Ovary (tissue), 9 donors: ENCODE results near the gene VENTX. TPM values are rescaled to one million over a fixed set of nuclear protein-coding genes. Genes with fewer than 3 reads are reported as not detected.

ENCODE experiments used
- DNase-seq, 5 donors: peaks; one replicate each; pipeline ENCODE4 v3.0.0-alpha.2; 2019 to 2020
- H3K27ac ChIP-seq, 2 donors: fragments of 200-600 bp; one replicate each; pipeline versions ENCODE4 v1.5.1 to v1.8.0; 2019 to 2022
- H3K27me3 ChIP-seq: fragments of 200-600 bp; one replicate; pipeline ENCODE4 v1.8.0; 2022
- H3K36me3 ChIP-seq: fragments of 200-600 bp; sonication (generic); one replicate; pipeline ENCODE4 v1.5.1; 2019
- H3K4me1 ChIP-seq: one replicate; pipeline ENCODE4 v1.8.1; 2013; ENCODE audit warnings: mild to moderate bottlenecking, moderate library complexity; ENCODE audit not compliant: insufficient read depth
- H3K4me3 ChIP-seq: fragments of 200-600 bp; sonication (generic); one replicate; pipeline ENCODE4 v1.5.1; 2017
- H3K9me3 ChIP-seq, 2 donors: fragments of 200-600 bp in 1 of 2; sonication (generic) in 1 of 2; one replicate each; pipeline versions ENCODE4 v1.5.1 to v1.8.1; 2013 to 2019; ENCODE audit warnings: mild to moderate bottlenecking in 1 of 2, moderate library complexity in 1 of 2
- EP300 ChIP-seq: sonication (generic); formaldehyde crosslinking; IDR thresholded peaks from one replicate; pipeline ENCODE4 v1.6.1; 2017; ENCODE audit warnings: antibody characterized with exemption
- POLR2A ChIP-seq: fragments of 450-650 bp; IDR thresholded peaks from one replicate; pipeline ENCODE4 v1.6.1; 2017; ENCODE audit warnings: antibody characterized with exemption, mild to moderate bottlenecking, moderate library complexity
- WGBS, 3 donors: extraction: QIAGEN DNeasy Blood & Tissue Kit in 1 of 3; methylation state at CpG; one replicate each; pipeline versions ENCODE4 v1.1.5 to v1.1.7; 2013 to 2017; 5-methylcytosine and 5-hydroxymethylcytosine counted together
- intact Hi-C, 4 donors: fragments of 100-400 bp; cut with DNase I; formaldehyde crosslinking; loops; one replicate each; pipeline versions ENCODE4 v1.11.0 to v1.15.1; 2022 to 2023
- microRNA counts: library from miRNA; unstranded; fragments of <30 nt; microRNA quantifications from one replicate; lab custom pipeline; 2016
- microRNA-seq, 3 donors: library from miRNA; unstranded; fragments of <30 nt; microRNA quantifications; one replicate each; pipeline versions ENCODE4 to v1.2.0, GENCODE V29; 2019 to 2020
- polyA plus RNA-seq, 2 donors: library from polyadenylated mRNA; stranded (reverse); fragments of 200-250 nt in 1 of 2; fragments of 350-450 nt in 1 of 2; fragmentation: Illumina TruSeq in 1 of 2; extraction: RNeasy Lipid Tissue Mini Kit (QIAGEN cat#74804) in 1 of 2; gene quantifications; one replicate each; pipeline ENCODE4 v1.2.3, GENCODE V29; 2013 to 2014
- total RNA-seq, 7 donors: library from RNA; depleted of rRNA in 2 of 7; stranded (reverse); fragments of >200 nt in 2 of 7; fragmentation: NEBNext Ultra II Directional in 3 of 7; extraction: Animal tissue kit (Norgen Biotek cat#: 25700) in 3 of 7; gene quantifications; one replicate each; pipeline versions ENCODE4 v1.1.0 to v1.2.4, GENCODE V29; 2016 to 2023
- TF ChIP-seq, protein P1 (sequence below), 3 donors: fragments of 450-650 bp in 2 of 3; fragments of 200-600 bp in 1 of 3; IDR thresholded peaks; one replicate each; pipeline versions ENCODE4 v1.5.1 to v1.8.0; 2016 to 2022; ENCODE audit warnings: antibody characterized with exemption in 3 of 3, mild to moderate bottlenecking in 1 of 3
- donor health status: DM: no; HTN: no; CAD: no; lungs with moderate emphysema.
- donor health status: DM: no; HTN: no; CAD: no.
- donor health status: Bipolar disorder and iron deficiency.
- donor health status: DM: yes; HTN: yes; CAD: no.
- donor health status: DM: no; HTN: no; CAD: no.
- donor health status: DM: yes; HTN: yes; CAD: no.

Gene VENTX
- total and polyA plus RNA-seq, 9 donors, result 0.23 to 2.2 (median 0.83) TPM

DNA sequence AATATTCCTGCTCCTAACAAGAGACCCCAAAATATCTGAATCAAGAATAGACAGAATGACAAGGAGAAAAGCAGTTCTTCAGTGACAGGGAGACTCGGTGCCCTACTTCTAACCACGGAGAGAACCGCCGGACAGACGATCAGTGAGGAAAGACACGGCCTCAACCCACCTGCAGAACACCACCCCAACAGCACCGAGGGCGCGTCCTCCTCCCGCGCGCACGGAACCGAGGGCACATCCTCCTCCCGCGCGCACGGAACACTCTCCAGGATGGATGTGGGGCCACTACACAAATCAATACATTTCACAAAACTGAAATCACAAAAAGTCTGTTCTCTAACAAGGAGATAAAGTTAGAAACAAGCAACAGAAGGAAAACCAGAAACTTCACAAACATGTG lies 48.7 kb downstream of the VENTX start:
- no peaks in the 10 kb centered on the region for H3K36me3 ChIP-seq
- 79 to 84% (median 80%) methylated on average over 18 of the region's 18 CpGs for WGBS, 3 donors
- H3K4me3 ChIP-seq, result no peak overlapping the region
- H3K9me3 ChIP-seq, result no peaks in the 10 kb centered on the region
- TF ChIP-seq, protein P1, sequence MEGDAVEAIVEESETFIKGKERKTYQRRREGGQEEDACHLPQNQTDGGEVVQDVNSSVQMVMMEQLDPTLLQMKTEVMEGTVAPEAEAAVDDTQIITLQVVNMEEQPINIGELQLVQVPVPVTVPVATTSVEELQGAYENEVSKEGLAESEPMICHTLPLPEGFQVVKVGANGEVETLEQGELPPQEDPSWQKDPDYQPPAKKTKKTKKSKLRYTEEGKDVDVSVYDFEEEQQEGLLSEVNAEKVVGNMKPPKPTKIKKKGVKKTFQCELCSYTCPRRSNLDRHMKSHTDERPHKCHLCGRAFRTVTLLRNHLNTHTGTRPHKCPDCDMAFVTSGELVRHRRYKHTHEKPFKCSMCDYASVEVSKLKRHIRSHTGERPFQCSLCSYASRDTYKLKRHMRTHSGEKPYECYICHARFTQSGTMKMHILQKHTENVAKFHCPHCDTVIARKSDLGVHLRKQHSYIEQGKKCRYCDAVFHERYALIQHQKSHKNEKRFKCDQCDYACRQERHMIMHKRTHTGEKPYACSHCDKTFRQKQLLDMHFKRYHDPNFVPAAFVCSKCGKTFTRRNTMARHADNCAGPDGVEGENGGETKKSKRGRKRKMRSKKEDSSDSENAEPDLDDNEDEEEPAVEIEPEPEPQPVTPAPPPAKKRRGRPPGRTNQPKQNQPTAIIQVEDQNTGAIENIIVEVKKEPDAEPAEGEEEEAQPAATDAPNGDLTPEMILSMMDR (IDR thresholded peaks at IDR 0.05), result no peak
- TF ChIP-seq EP300 (no peak), POLR2A (no peak)
- no peak overlapping the region for H3K27ac ChIP-seq
- H3K27me3 ChIP-seq, result no peaks in the 10 kb centered on the region
- intact Hi-C loops, result no loop called here
- no peak for DNase-seq
- no peaks in the 10 kb centered on the region for H3K4me1 ChIP-seq

DNA sequence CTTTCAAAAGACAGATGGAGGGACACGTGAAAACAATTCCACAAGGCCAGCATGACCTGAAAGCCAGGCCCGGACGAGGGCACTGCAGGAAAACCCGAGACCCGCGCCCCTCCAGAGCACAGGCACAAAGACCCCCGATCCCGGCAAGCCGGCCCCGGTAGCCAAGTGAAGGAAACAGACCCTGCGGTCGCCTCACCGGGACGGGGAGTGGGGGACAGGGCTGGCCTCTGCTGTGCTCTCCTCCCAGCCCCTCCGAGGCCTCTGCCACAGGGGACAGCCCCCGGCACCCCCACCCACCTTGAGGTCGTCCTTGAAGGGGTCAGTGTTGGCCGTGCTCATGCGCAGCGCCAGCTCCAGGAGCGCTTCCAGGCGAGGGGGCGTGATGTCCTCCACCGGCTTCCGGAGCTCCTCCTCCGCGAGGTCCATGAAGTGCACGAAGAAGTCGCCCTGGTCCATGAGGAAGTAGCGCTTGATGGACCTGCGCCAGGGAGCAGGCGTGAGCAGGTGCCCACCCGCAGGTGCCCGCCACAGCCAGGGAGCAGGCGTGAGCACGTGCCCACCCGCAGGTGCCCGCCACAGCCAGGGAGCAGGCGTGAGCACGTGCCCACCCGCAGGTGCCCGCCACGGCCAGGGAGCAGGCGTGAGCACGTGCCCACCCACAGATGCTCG lies 50.3 kb downstream of the VENTX start:
- no peak for DNase-seq
- no peaks in the 10 kb centered on the region for H3K4me1 ChIP-seq
- no peak overlapping the region for H3K4me3 ChIP-seq
- intact Hi-C loops, result no loop called here
- H3K9me3 ChIP-seq, result no peaks in the 10 kb centered on the region
- H3K27me3 ChIP-seq, result no peaks in the 10 kb centered on the region
- H3K36me3 ChIP-seq, result no peaks in the 10 kb centered on the region
- 91 to 93% (median 92%) methylated on average over 46 of the region's 46 CpGs for WGBS, 3 donors
- H3K27ac ChIP-seq, result no peak overlapping the region
- no peak for TF ChIP-seq EP300

GRCh38 chr10:133289761-133290160 lies 52.1 kb downstream of the VENTX start:
- no peak for DNase-seq
- H3K4me3 ChIP-seq, result no peak overlapping the region
- no peaks in the 10 kb centered on the region for H3K27me3 ChIP-seq
- no peaks in the 10 kb centered on the region for H3K4me1 ChIP-seq
- 91 to 94% (median 93%) methylated on average over 23 to 24 of the region's 24 CpGs for WGBS, 3 donors
- H3K36me3 ChIP-seq, result no peaks in the 10 kb centered on the region
- H3K27ac ChIP-seq, result no peak overlapping the region
- TF ChIP-seq POLR2A (no peak), EP300 (no peak)
- TF ChIP-seq, protein P1 (IDR thresholded peaks at IDR 0.05), result no peak
- intact Hi-C loops, result no loop called here
- H3K9me3 ChIP-seq, result no peaks in the 10 kb centered on the region

MicroRNA genes within 50 kb of the gene (microRNA counts, 767-probe panel; counts per million panel counts)
- 530 counts per million, percentile 78 among the panel's probes with 10 or more counts for microRNA hsa-miR-202-3p (lab: Ali Mortazavi, UCI)

Small RNAs within 50 kb of the gene (microRNA-seq; reads per million reads assigned to microRNA genes)
- gene MIR202, result 574 to 3,290 (median 801) reads per million in 3 donors

Other genes starting within 250 kb of the VENTX start
- under 1 TPM in 4 of 7 donors, not detected in 3; 0.07 to 0.92 (median 0.13) TPM for gene ADGRA1, start 149.9 kb upstream of the VENTX start, total RNA-seq
- gene ADGRA1, start 149.9 kb upstream of the VENTX start, polyA plus RNA-seq, result not detected
- 10 to 100 TPM in 6 of 7 donors, 1 to 10 TPM in 1; 6.7 to 34.9 (median 18.6) TPM for gene KNDC1, start 77.6 kb upstream of the VENTX start, total RNA-seq
- gene KNDC1, start 77.6 kb upstream of the VENTX start, polyA plus RNA-seq, result 1 to 10 TPM in 1 of 2 donors, under 1 TPM in 1; 0.67 to 5.6 TPM
- 1 to 10 TPM in 5 of 7 donors, under 1 TPM in 1, not detected in 1; 0.35 to 9.3 (median 2.9) TPM for gene UTF1, start 7.6 kb upstream of the VENTX start, total RNA-seq
- gene UTF1, start 7.6 kb upstream of the VENTX start, polyA plus RNA-seq, result under 1 TPM in 1 of 2 donors, not detected in 1; 0.06 TPM
- 1 to 10 TPM; 1.9 to 5.9 (median 4.4) TPM for gene ADAM8, start 39.0 kb downstream of the VENTX start, total RNA-seq
- gene ADAM8, start 39.0 kb downstream of the VENTX start, polyA plus RNA-seq, result 1 to 10 TPM in 1 of 2 donors, under 1 TPM in 1; 0.48 to 1.7 TPM
- 10 to 100 TPM; 31.2 to 70.5 (median 56.4) TPM for gene TUBGCP2, start 71.0 kb downstream of the VENTX start, total RNA-seq
- gene TUBGCP2, start 71.0 kb downstream of the VENTX start, polyA plus RNA-seq, result 10 to 100 TPM; 32.4 to 48.3 TPM
- 10 to 100 TPM; 23.3 to 64.8 (median 46.8) TPM for gene ZNF511, start 71.1 kb downstream of the VENTX start, total RNA-seq
- 10 to 100 TPM; 16.3 to 52.1 TPM for gene ZNF511, start 71.1 kb downstream of the VENTX start, polyA plus RNA-seq
- gene CALY, start 99.0 kb downstream of the VENTX start, total RNA-seq, result under 1 TPM in 1 of 7 donors, not detected in 6; 0.69 TPM
- not detected for gene CALY, start 99.0 kb downstream of the VENTX start, polyA plus RNA-seq
- gene PRAP1, start 109.5 kb downstream of the VENTX start, total RNA-seq, result 1 to 10 TPM in 1 of 7 donors, not detected in 6; 2.0 TPM
- not detected for gene PRAP1, start 109.5 kb downstream of the VENTX start, polyA plus RNA-seq
- 10 to 100 TPM in 6 of 7 donors, 1 to 10 TPM in 1; 9.2 to 26.3 (median 17.1) TPM for gene FUOM, start 120.2 kb downstream of the VENTX start, total RNA-seq
- gene FUOM, start 120.2 kb downstream of the VENTX start, polyA plus RNA-seq, result 10 to 100 TPM in 1 of 2 donors, 1 to 10 TPM in 1; 1.2 to 14.8 TPM
- 10 to 100 TPM; 27.2 to 74.4 (median 66.4) TPM for gene ECHS1, start 135.5 kb downstream of the VENTX start, total RNA-seq
- 100 to 1,000 TPM in 1 of 2 donors, 10 to 100 TPM in 1; 68.9 to 102 TPM for gene ECHS1, start 135.5 kb downstream of the VENTX start, polyA plus RNA-seq
- 10 to 100 TPM in 3 of 7 donors, 1 to 10 TPM in 4; 6.3 to 11.4 (median 9.2) TPM for gene PAOX, start 141.4 kb downstream of the VENTX start, total RNA-seq
- gene PAOX, start 141.4 kb downstream of the VENTX start, polyA plus RNA-seq, result 1 to 10 TPM; 2.1 to 7.8 TPM
- 10 to 100 TPM; 23.1 to 55.1 (median 32.5) TPM for gene MTG1, start 156.3 kb downstream of the VENTX start, total RNA-seq
- gene MTG1, start 156.3 kb downstream of the VENTX start, polyA plus RNA-seq, result 10 to 100 TPM; 33.7 to 34.9 TPM
- gene SPRN, start 186.8 kb downstream of the VENTX start, total RNA-seq, result under 1 TPM in 3 of 7 donors, not detected in 4; 0.11 to 0.20 (median 0.15) TPM
- under 1 TPM; 0.05 to 0.10 TPM for gene SPRN, start 186.8 kb downstream of the VENTX start, polyA plus RNA-seq
- gene SCART1, start 216.1 kb downstream of the VENTX start, total RNA-seq, result 1 to 10 TPM in 6 of 7 donors, under 1 TPM in 1; 0.72 to 5.0 (median 3.6) TPM
- under 1 TPM; 0.71 to 0.72 TPM for gene SCART1, start 216.1 kb downstream of the VENTX start, polyA plus RNA-seq